GM18867 (cell line): Measurements from ENCODE around the gene NUDT9.
"Not testable (repeated sequence)": the region's sequence is repeated elsewhere in the genome, so short reads cannot be mapped to it uniquely, and the experiment has no call there.

ENCODE experiments used
- ATAC-seq: cut with Tn5 transposase; IDR thresholded peaks from one replicate; pipeline ENCODE4 v1.9.1; 2021; ENCODE audit warnings: mild to moderate bottlenecking, moderate library complexity; ENCODE audit not compliant: unreplicated experiment

Gene NUDT9

DNA sequence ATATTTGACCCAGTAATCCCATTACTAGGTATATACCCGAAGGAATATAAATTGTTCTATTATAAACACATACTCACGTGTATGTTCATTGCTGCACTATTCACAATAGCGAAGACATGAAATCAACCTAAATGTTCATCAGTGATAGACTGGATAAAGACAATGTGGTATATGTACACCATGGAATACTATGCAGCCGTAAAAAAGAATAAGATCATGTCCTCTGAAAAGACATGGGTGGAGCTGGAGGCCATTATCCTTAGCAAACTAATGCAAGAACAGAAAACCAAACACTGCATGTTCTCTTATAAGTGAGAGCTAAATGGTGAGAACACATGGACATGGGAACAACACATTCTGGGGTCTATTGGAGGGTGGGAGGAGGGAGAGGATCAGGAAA lies 36.5 kb downstream of the NUDT9 start:
- ATAC-seq: no peak

DNA sequence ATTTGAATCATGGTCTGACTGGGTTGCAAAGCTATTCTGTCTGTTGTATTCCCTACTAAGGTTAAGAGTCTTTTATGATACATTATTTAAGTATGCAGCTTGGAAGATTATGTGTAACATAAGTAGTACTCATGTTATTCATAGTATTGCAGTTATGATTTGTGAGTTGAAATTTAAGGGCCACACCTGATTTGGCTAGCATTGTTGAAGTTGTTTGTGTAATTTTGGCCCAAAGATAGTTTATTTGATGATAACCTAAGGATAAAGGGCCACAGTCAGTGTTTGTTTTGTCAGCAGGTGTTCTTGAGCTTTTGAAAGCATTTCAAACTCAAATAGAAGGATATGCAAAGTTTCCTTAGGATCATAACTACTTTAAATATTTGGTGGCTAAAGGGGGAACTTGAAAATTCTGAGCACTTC lies 38.9 kb downstream of the NUDT9 start:
- peak; percentile 50 for ATAC-seq

DNA sequence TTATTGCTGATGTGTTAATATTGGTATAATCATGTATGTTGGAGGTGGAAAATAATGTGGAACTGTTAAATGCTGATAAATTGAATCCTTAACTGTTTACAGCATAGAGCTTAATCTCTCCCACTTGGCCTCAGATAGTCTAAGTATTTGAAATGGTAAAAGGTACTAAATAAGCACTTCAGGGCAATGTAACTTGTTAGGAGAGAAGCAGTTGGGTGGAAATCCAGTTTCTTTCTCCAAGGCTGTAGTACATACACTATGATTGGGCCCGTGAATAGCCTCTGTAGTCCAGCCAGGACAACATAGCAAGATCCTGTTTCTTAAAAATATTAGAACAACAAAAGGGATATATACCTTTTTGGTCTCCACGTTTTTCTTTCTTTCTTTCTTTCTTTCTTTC lies 39.7 kb downstream of the NUDT9 start:
- no peak for ATAC-seq

DNA sequence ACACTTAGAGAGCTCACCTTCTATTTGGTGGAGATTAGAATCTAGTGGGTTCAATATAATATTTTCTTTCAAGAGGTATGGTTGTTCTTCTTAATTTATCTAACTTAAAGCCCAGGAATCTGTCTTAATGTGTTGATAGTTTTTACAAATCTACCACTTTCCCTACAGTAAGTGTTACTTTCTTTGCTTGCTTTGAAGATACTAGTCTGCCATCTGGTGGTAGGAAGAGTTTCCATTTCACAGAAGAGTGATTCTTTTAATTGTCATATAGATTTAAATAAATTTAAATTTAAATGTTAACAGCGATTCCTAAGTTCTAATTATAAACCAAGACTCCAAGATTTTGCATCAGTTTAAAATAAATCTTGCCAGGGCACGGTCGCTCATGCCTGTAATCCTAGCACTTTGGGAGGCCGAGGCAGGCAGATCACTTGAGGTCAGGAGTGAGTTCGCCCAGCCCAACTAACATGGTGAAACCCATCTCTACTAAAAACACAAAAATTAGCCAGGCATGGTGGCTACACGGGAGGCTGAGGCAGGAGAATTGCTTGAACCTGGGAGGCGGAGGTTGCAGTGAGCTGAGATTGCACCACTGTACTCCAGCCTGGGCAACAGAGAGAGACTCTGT lies 43.5 kb downstream of the NUDT9 start:
- peak; percentile 59 for ATAC-seq

DNA sequence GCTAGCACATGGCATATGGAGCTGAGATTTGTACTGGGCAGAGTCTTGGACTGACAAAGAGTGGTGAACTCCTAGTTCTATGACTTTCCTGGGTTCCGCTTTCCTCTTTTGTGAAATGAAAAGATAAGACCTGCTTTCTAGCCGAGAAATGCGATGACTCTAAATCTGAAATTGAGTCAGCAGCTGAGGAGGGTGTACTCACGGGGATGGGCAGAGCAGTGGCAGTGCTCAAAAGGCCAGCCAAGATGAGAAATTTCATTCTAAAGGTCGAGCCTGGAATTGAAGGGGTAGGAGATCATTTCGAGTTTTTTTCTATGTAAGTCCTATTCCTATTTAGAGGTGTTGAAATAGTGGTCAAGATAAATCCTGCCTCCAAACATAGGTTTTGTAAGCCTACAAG lies 47.0 kb downstream of the NUDT9 start:
- peak; percentile 58 for ATAC-seq

DNA sequence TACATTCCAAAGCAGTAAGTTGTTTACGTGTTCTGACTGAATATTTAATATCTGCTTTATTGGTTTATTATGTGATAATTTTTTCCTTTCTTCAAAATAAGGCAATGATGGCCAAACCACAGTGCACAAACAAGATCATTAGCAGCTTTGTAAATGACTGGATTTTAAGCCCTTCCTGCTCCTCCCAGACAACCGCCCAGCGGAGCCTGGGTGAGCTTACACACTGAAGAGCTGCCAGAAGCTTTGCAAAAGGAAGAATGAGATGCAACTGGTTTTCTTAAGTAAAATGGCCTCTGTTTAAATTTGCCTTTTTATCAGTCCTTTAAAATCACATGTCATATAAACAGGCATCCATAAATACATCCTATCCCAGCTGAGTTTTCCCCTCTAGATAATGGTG lies 54.6 kb downstream of the NUDT9 start:
- ATAC-seq: no peak

DNA sequence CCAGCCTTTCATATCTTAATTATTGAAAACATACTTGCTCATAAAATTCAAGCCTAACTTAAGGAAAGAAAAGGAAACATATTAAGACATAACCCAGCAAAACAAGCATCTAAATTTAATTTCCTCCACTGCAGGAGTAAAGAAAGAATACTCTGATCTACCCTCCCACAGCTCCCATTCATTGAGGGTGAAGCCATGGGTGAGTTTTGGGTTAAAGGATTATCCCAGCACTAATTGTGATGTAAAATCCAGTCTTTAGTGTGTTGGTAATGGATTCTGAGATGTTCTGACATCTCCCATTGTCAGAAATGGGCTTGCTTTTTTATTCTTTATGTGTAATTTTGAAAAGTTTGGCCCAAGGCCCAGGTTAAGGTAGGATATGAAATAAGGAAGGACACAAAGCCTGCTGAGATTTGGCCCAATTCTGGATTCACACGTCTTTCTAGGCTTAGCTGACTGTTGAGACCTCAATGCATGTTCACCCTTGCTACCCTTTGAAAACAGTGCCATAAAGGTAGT lies 56.4 kb downstream of the NUDT9 start:
- ATAC-seq: no peak

DNA sequence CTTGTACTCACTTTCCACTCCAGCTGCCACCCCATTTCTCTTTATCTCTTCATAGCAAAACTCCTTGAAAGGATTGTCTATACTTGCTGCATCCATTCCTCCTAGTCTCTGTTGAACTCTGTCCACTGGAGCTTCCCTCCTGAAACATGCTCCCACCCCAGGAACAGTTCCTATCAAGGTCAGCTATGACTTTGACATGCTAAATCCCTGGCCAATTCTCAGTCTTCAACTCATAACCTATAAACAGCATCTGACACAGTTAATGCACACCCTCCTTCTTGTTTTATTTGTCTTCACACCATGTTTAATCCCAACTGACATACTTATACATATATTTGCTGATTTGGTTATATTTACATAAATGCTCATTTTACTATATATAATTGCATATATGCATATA lies 59.0 kb downstream of the NUDT9 start:
- no peak for ATAC-seq

DNA sequence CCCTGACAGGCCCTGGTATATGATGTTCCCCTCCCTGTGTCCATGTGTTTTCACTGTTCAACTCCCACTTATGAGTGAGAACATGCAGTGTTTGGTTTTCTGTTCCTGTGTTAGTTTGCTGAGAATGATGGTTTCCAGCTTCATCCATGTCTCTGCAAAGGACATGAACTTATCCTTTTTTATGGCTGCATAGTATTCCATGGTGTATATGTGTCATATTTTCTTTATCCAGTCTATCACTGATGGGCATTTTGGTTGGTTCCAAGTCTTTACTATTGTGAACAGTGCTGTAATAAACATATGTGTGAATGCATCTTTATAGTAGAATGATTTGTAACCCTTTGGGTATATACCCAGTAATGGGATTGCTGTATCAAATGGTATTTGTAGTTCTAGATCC lies 60.9 kb downstream of the NUDT9 start:
- ATAC-seq: not testable (repeated sequence)

DNA sequence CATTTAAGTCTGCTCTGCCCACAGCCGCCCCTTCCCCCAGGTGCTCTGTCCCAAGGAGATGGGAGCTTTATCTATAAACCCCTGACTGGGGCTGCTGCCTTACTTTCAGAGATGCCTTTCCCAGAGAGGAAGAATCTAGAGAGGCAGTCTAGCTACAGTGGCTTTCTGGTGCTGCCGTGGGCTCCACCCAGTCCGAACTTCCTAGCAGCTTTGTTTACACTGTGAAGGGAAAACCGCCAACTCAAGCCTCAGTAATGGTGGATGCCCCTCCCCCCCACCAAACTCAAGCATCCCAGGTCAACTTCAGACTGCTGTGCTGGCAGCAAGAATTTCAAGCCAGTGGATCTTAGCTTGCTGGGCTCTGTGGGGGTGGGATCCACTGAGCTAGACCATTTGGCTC lies 66.3 kb downstream of the NUDT9 start:
- not testable (repeated sequence) for ATAC-seq

DNA sequence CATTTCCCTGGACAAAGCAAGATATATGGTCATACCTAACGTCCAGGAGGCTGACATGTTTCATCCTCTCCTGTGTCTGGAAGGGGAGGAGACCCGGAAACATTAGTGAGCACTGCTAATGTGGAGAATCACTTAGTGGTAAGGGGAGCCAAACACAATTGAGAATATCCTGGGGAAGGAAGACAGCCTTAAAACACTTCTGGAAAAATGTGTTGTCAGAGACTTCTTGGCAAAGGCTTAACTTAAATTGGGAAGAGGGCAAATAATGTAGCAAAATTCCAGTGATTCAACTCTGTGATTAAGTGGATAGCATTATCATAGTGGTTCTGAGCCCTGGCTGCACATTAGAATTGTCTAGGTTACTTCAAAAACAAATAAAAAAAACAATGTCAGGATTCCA lies 67.3 kb downstream of the NUDT9 start:
- ATAC-seq: no peak

DNA sequence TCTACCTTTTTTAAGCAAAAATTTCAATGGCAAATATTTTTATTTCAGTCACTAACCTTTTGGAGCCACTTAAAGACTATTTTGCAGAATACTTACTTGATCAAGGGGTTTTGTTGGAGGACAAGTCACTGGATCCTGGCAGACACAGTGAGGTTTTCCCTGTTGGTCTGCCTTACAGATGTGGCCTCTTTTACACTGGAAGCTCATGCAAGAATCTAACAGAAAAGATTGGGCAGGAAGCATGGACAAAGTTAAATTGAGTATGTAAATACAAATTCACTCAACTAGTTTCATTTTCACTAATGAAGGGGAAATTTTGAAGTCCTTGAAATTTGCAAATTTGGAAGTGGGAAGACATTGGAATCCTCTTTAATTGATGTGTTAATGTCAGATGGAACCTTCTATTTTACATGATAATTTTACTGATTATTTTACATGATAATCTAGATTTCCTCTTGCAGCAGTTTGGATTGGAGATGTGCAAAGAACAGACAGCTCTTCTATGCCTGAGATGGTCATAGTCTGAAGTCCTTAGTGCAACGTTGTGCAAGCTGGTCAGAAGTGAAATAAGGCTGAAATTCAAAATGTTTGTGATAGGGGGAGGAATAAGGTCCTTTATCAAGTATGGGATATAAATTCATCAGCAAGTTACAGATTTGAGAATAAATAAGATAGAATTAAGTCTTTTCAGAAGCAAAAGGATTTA lies 68.4 kb downstream of the NUDT9 start:
- ATAC-seq: no peak

DNA sequence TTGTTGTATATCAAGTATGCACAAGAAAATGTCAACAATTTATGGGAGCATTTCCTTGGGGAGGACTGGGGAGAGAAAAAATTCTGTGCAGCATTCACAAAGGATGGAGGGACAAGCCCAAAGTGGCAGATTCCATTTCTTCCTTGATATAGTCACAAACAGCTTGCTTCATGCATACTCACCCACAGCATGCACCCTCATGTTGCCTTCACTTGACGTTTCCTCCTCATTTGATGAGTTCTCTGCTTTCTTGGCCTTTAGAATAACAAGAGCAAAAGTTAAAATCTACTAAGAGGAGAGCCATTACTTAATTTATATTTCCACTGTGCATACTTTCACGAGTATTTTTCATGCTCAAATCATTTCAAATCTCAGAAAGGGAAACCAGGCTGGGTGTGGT lies 69.1 kb downstream of the NUDT9 start:
- no peak for ATAC-seq

DNA sequence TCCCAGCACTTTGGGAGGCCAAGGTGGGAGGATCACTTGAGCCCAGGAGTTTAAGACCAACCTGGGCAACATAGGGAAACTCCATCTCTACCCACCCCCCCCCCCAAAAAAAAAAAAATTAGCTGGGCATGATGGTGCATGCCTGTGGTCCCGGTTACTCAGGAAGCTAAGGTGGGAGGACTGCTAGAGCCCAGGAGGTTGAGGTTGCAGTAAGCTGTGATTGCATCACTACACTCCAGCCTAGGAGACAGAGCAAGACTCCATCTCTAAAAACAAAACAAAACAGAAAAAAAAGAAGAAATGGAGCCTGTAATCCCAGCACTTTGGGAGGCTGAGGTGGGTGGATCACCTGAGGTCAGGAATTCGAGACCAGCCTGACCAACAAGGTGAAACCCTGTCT lies 69.5 kb downstream of the NUDT9 start:
- not testable (repeated sequence) for ATAC-seq

DNA sequence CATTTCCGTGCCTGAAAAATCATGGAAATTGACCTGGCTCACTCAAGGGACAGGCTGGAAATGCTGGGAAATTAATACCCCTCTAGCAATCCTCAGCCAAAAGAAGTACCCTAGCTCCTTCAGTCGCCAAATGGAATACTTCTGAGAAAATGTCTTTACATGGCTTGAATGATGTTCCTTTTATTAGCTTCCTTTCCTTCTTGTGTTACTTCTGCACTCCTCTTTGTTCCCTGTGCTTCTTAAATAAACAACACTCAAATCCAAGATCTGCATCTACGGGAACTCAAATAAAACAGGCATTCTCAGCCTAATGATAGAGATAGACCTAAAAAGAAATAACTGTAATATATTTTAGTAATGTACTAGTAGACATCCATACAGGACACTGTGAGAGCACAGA lies 70.7 kb downstream of the NUDT9 start:
- ATAC-seq: no peak

DNA sequence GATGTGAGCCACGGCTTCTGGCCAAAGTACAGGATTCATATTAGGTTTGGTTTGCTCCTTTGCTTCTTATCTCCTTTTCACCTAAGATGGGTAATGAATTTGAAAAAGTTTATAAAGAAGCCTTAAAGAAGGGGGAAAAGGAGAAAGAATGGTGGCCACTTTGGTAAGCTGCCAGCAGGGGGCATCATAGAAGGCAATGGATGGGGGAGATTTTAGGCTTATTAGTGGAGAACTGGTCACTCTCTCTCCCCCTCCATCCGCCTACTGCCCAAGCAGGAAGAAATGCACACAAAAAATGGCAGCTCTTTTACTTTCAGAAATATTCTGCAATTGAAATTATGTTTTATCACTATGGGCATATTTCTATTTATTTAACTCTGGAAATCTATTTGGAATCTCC lies 74.8 kb downstream of the NUDT9 start:
- no peak for ATAC-seq

DNA sequence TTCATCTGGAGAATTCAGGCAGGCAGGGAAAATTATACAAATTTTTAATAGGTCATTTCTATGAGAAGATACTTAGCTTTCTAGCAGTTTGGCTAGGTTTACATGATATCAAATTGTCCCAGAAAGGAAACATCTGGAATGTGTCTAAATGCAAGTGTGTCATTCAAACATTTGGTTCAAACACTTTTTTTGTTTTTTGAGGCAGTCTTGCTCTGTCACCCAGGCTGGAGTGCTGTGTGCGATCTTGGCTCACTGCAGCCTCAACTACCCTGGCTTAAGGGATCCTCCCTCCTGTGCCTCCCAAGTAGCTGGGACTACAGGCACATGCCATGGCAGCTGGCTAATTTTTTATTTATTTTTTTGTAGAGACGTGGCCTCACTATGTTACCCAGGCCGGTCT lies 75.2 kb downstream of the NUDT9 start:
- ATAC-seq: no peak

DNA sequence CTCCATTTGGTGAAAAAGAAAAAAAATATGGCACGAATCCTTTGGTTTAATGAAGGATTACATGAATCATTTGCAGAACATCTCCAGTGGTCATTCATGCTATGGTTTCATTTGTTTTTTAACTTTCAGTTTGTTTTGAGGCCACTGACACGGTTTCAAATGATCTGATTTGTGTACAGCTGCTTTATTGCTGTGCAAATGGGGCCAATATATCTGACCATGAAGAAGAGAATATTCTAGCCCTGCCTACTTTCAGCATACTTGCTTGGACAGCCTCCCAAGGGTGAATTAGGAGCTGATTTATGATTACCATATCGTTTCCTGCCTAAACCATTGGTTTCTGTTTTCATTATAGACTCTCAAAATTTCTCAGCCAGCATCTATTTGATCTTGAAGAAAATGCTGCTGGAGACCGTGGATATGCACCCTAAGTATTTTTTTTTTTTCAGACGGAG lies 76.1 kb downstream of the NUDT9 start:
- ATAC-seq: peak; percentile 60

DNA sequence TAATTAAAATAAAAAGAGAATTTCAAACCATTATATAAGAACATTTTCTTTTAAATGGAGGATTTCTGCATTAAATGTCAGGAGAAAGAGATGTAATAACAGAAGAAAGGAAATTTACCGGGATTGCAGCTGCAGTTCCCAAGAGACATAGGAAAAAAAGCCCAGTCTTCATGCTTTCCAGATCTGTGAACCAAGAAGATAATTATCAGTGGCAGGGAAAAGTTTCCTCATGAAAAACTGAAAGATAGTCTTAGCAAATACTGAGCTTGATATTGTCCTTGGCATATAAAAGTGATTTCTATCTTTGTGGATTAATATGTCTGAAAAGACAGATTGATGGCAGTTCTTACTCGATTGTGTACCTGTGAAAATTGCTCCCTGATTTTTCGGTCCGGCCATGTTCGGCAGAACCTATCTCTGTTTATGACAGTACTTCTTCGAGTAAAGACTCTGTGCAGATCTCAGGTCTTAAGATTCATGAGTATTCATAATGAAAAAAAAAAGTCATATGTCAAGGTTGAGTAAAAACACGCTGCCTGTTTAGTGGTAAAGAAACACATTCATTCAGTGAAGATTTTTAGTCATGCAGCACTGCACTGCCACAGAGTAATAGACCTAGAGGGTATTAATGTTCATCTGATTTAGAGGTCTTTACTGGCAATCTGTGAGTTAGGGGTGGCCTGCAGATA lies 77.2 kb downstream of the NUDT9 start:
- ATAC-seq: peak; percentile 73

DNA sequence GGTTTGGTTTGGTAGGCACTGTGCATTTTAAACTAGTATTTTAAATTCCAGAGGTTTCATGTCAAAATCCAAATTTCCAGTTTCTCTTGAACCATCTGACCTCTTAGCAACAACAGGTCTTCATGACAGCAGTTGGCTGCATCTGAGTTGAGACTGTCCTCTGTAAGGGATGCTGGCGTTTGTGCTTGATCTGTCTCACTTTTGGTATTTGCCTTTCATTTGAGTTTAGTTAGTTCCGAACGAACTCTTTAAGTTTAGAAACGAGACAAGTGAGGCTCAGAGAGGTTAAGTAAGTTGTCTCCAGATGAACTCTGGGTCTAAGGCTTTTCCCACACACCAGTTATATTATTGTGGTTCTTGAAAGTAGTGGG lies 77.7 kb downstream of the NUDT9 start:
- ATAC-seq: peak; percentile 40

DNA sequence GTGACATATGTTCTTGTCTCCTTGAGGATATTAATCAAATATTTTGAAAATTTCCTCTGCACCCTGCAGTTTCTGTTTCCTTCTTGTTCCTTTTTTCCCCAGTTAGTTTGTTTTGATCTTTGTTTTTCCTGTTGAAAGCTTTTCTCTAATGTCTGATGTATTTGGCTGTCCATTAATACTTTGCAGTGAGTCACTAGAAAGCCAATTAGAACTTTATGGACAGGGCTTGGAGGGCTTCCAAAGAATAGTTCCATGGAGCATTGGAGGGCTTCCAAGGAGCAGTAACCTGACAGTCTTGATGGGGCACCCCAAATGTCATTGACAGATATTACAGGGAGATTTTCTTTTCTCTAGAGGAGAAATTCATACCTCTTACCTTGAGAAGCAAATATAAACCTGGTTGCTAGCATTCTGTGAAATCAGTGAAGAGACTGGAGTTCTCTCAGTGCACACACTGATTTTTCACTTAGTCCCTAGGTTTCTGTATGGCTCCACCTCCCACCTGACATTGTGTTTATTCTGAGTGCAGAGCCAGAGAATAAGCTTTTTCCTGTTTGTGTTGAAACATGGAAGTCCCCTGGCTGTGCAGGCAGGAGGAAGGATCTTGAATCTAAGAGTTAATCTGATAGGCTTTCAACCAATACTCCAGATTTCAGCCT lies 80.3 kb downstream of the NUDT9 start:
- ATAC-seq: no peak
